WERI-Rb-1 (cell line): ENCODE data around the gene ZBTB20.

Source experiments
- DNase-seq: peaks from one replicate; pipeline ENCODE4 v3.0.0-alpha.2; 2020
- H3K27ac ChIP-seq: fragments of 250-450 bp; sonication (Bioruptor Pico); 2 replicates; pipeline ENCODE4 v1.5.1; 2020; ENCODE audit warnings: mild to moderate bottlenecking, moderate library complexity
- H3K27me3 ChIP-seq: fragments of 250-450 bp; sonication (Bioruptor Pico); 2 replicates; pipeline ENCODE4 v1.5.1; 2021; ENCODE audit warnings: mild to moderate bottlenecking, low read depth, moderate library complexity; ENCODE audit not compliant: insufficient read depth, severe bottlenecking
- H3K36me3 ChIP-seq: fragments of 250-450 bp; sonication (Bioruptor Pico); 2 replicates; pipeline ENCODE4 v1.5.1; 2020; ENCODE audit warnings: mild to moderate bottlenecking, moderate library complexity
- H3K4me3 ChIP-seq: 2 replicates; pipeline ENCODE4 v1.5.1; 2011; ENCODE audit warnings: low read depth, mild to moderate bottlenecking, control low read depth, low read length
- H3K9me3 ChIP-seq: fragments of 250-450 bp; sonication (Bioruptor Pico); 2 replicates; pipeline ENCODE4 v1.5.1; 2021; ENCODE audit warnings: mild to moderate bottlenecking, moderate library complexity; ENCODE audit not compliant: severe bottlenecking
- TF ChIP-seq, protein P1 (sequence below): IDR thresholded peaks from 2 replicates; pipeline ENCODE4 v1.5.1; 2011; ENCODE audit warnings: low read depth, mild to moderate bottlenecking, control low read depth, inconsistent platforms, low read length

The ZBTB20 gene

DNA sequence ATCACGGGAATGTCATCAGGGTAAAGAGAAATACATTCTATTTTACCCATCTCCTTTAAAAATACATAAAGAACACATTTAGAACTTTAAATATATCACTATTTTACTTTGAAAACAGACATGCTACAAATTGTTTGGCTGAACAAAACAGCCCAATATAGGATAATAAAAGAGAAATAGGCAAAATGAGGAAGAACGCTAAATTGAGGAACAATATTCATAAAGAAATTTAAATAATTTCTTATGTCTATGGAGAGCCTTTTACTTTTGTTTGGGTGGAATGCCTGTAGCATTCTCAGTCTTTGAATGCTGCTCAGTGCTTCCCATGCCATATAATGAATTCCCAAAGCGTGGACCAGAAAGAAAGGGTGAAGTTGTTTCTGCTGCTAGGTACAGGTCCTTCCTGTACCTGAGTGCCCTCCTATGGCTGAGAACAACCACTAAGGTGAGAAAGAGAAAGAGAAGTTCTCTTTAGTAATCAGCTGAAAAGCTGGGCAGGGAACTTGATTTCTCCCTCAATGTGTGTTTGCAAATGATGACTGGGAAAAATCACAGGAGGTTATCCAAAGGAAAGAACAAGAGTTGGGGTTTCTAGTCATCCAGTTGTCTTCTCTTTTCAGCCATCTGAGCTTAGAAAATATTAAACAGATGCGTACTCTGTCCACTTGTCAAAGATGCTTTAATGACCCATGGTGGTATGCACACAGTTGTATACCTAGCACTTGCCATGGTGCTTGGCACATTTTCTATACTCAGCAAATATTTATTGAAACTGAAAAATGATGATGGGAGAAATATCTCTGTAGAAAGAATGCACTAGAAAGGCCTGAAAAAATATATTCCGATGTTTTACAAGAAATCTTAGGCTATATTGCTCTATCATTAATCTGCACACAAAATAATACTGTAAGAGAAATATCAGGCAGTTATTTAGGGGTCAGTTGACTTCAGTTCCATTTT is 448.7 kb downstream of the ZBTB20 start:
- no peak for DNase-seq
- no peak overlapping the region for H3K27ac ChIP-seq
- TF ChIP-seq, protein P1, sequence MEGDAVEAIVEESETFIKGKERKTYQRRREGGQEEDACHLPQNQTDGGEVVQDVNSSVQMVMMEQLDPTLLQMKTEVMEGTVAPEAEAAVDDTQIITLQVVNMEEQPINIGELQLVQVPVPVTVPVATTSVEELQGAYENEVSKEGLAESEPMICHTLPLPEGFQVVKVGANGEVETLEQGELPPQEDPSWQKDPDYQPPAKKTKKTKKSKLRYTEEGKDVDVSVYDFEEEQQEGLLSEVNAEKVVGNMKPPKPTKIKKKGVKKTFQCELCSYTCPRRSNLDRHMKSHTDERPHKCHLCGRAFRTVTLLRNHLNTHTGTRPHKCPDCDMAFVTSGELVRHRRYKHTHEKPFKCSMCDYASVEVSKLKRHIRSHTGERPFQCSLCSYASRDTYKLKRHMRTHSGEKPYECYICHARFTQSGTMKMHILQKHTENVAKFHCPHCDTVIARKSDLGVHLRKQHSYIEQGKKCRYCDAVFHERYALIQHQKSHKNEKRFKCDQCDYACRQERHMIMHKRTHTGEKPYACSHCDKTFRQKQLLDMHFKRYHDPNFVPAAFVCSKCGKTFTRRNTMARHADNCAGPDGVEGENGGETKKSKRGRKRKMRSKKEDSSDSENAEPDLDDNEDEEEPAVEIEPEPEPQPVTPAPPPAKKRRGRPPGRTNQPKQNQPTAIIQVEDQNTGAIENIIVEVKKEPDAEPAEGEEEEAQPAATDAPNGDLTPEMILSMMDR, result no peak

DNA sequence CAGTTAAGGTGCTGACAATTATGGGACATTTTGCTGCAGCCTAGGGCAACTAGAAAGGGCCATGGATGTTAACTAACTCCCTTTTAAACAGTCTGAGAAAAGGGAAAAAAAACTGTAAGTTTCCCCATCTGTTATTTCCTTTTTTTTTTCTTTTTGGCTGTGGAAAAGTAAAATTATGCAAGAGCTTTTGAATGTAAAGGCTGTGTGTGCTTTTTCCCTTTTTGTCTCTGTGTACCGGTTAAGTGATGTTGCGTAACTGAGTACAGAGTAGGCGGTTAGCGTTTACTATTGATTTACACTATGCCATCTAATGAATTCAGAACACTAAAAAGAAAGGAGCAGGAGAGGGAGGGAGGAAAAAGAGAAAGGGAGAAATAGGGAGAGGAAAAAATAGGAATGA is 449.7 kb downstream of the ZBTB20 start:
- H3K9me3 ChIP-seq, result no peaks in the 10 kb centered on the region
- DNase-seq, result no peak
- TF ChIP-seq, protein P1, result no peak
- no peak overlapping the region for H3K4me3 ChIP-seq
- no peaks in the 10 kb centered on the region for H3K36me3 ChIP-seq
- H3K27ac ChIP-seq, result no peak overlapping the region
- no peaks in the 10 kb centered on the region for H3K27me3 ChIP-seq

More for the DNA sequence above, 448.7 kb downstream of the ZBTB20 start:
- Histone ChIP-seq H3K4me3 (no peak overlapping the region), H3K36me3 (no peaks in the 10 kb centered on the region), H3K9me3 (no peaks in the 10 kb centered on the region), H3K27me3 (peaks cover 6% of the 10 kb centered on the region)

DNA sequence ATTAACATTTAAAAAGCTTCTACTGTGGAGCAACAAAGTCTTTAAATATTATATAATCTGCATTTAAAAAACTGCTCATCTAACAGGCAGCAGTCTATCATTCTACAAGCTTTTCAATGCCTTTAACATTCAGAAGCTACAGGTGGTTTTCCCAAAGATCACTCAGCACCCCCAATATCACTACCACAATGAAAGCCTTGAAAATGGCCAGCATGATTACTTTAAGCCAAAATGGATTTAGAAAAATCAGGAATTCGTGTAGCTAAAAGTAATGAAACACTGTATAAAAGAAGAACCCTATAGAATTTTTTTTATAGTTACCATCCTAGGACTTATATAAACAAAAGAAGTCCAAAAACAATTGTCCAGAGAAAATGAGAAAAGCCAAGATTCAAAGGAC is 452.8 kb downstream of the ZBTB20 start:
- no peaks in the 10 kb centered on the region for H3K36me3 ChIP-seq
- H3K27me3 ChIP-seq, result no peaks in the 10 kb centered on the region
- H3K27ac ChIP-seq, result no peak overlapping the region
- no peak overlapping the region for H3K4me3 ChIP-seq
- no peak for DNase-seq
- no peaks in the 10 kb centered on the region for H3K9me3 ChIP-seq
- TF ChIP-seq, protein P1, result no peak

DNA sequence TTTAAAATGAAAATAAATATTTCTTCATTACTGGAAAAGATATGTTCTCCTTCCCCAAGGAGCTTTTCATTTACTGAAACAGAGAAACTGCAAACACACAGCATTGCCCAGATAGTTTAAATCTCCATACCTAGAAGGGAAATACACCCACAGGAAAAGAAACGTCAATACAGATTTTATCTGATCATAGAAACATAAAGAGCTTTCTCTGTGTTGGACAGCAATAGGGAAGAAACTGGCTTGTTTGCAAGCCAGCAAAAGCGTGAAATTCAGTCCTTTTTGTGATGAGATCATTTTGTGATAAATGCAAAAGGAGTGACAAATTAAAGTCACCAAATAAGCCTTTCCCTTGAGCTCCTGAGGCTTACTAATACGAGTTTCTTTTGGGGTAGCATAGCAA is 455.2 kb downstream of the ZBTB20 start:
- TF ChIP-seq, protein P1, result no peak
- H3K9me3 ChIP-seq, result no peaks in the 10 kb centered on the region
- DNase-seq, result no peak
- H3K27me3 ChIP-seq, result peaks cover 5% of the 10 kb centered on the region
- no peak overlapping the region for H3K4me3 ChIP-seq
- no peaks in the 10 kb centered on the region for H3K36me3 ChIP-seq
- no peak overlapping the region for H3K27ac ChIP-seq

GRCh38 chr3:114690911-114691310 is 456.2 kb downstream of the ZBTB20 start:
- no peak for DNase-seq
- TF ChIP-seq, protein P1, result no peak
- no peak overlapping the region for H3K4me3 ChIP-seq
- no peaks in the 10 kb centered on the region for H3K9me3 ChIP-seq
- H3K27ac ChIP-seq, result no peak overlapping the region
- H3K36me3 ChIP-seq, result no peaks in the 10 kb centered on the region
- H3K27me3 ChIP-seq, result peaks cover 9% of the 10 kb centered on the region
